ENCODE measurements around the gene MYO1A.
A peak's percentile ranks its signal among the peaks of the same experiment; 100 is the strongest.
"Not testable (repeated sequence)": the region's sequence is repeated elsewhere in the genome, so short reads cannot be mapped to it uniquely, and the experiment has no call there.

MYO1A gene

GRCh38 chr12:56993346-56993745, 56.6 kb downstream of the MYO1A start:
- no peak for DNase-seq (ENCODE audit: low spot score)

- no peak for DNase-seq (ENCODE audit: low spot score)
These were observed 58.3 kb downstream of the MYO1A start for GRCh38 chr12:56991319-56992246.

GRCh38 chr12:56990648-56991318, 59.1 kb downstream of the MYO1A start:
- DNase-seq (ENCODE audit: low spot score) = no peak

- DNase-seq (ENCODE audit: low spot score) = no peak
These were observed 59.9 kb downstream of the MYO1A start for GRCh38 chr12:56989861-56990610.

- no peak for DNase-seq (ENCODE audit: low spot score)
These were observed 61.7 kb downstream of the MYO1A start for GRCh38 chr12:56988207-56988739.

- DNase-seq (ENCODE audit: low spot score) = peak; percentile 70
These were observed 62.3 kb downstream of the MYO1A start for GRCh38 chr12:56987551-56988053.

GRCh38 chr12:56987011-56987410, 62.9 kb downstream of the MYO1A start:
- no peak for DNase-seq (ENCODE audit: low spot score)

- DNase-seq (ENCODE audit: low spot score) = peak; percentile 94
These were observed 64.2 kb downstream of the MYO1A start for GRCh38 chr12:56985714-56986113.

GRCh38 chr12:56983386-56983785, 66.5 kb downstream of the MYO1A start:
- DNase-seq (ENCODE audit: low spot score) = no peak

- not testable (repeated sequence) for DNase-seq (ENCODE audit: low spot score)
These were observed 67.2 kb downstream of the MYO1A start for GRCh38 chr12:56982578-56983236.

- no peak for DNase-seq (ENCODE audit: low spot score)
These were observed 68.9 kb downstream of the MYO1A start for GRCh38 chr12:56980941-56981530.

- no peak for DNase-seq (ENCODE audit: low spot score)
These were observed 69.7 kb downstream of the MYO1A start for GRCh38 chr12:56980268-56980667.

- DNase-seq (ENCODE audit: low spot score) = no peak
These were observed 70.3 kb downstream of the MYO1A start for GRCh38 chr12:56979628-56980027.
